ENCODE data around the gene SHQ1. TPM values are rescaled to one million over a fixed set of nuclear protein-coding genes. Genes with fewer than 3 reads are reported as not detected.

SHQ1 gene
- total and polyA plus RNA-seq, 9 of the 15 experiments (the other 6 are each of a cell fraction or from before 2014, with no cell fraction given) = 9.2 to 25.0 (median 14.1) TPM

- no TSS peak for BruUV-seq (replicated peaks)
- Histone ChIP-seq H2AFZ (ENCODE audit: low read depth, low read length) (no peak overlapping the region), H3K27me3 (ENCODE audit: control insufficient read depth in 2 of 2, insufficient read depth in 2 of 2, low read length in 2 of 2) (no peaks in the 10 kb centered on the region), H3K79me2 (ENCODE audit: control insufficient read depth, insufficient read depth, low read length) (no peaks in the 10 kb centered on the region), H3K9me3 (replicated peaks; ENCODE audit: control insufficient read depth, insufficient read depth, low read depth, low read length) (no peaks in the 10 kb centered on the region), H3K36me3 (ENCODE audit: control insufficient read depth, insufficient read depth, low read length) (no peaks in the 10 kb centered on the region; the same call in 2 of the 3 replicates), H3K4me2 (ENCODE audit: insufficient read depth, low read length) (no peak overlapping the region), H3K27ac (ENCODE audit: extremely low read depth, low read depth, low read length) (no peak overlapping the region), H3K9me1 (ENCODE audit: control insufficient read depth, insufficient read depth, low read length) (no peaks in the 10 kb centered on the region), H3K4me3 (no peak overlapping the region), H3K4me1 (replicated peaks in 1 of 2; ENCODE audit: control insufficient read depth in 2 of 2, insufficient read depth in 2 of 2, low read length in 2 of 2) (peaks cover 3 to 23% of the 10 kb centered on the region in 2 experiments; a peak in 4 of 5 replicates), H3K9ac (ENCODE audit: insufficient read depth in 1 of 2, low read depth in 2 of 2, low read length in 2 of 2) (no peak overlapping the region), H4K20me1 (replicated peaks; ENCODE audit: control insufficient read depth, insufficient read depth, low read length) (no peaks in the 10 kb centered on the region; the same call in 1 of the 2 replicates)
- FAIRE-seq (no peak), ATAC-seq (no peak), DNase-seq (ENCODE audit: extremely low read depth in 1 of 4, low spot score in 3 of 4) (no peak)
- POLR2A ChIA-PET = interaction anchor here (1.7 kb wide), 1 partner anchor 8 kb away, joined by 6 read pairs; no protein-coding TSS in a partner anchor
- WGBS (ENCODE audit: insufficient coverage, low coverage, missing lambda C conversion rate) = 67% methylated on average over 11 of the region's 11 CpGs
- CTCF ChIA-PET (ENCODE audit: low intra/inter-chr PET ratio) = no interaction called here
- intact Hi-C loops (cut with micrococcal nuclease) (no loop called here), in situ Hi-C loops (cut with MboI) (no loop called here)
- TF ChIP-seq PTRF (tag; IDR thresholded peaks at IDR 0.05) (no peak), TOE1 (IDR thresholded peaks at IDR 0.05; ENCODE audit: borderline replicate concordance) (no peak), TOE1 (CRISPR knock-in tag; IDR thresholded peaks at IDR 0.05; ENCODE audit: borderline replicate concordance, low read depth) (no peak), PHTF2 (CRISPR knock-in tag; IDR thresholded peaks at IDR 0.05) (no peak), THRA (IDR thresholded peaks at IDR 0.05) (no peak), RBBP5 (IDR thresholded peaks at IDR 0.05; ENCODE audit: borderline replicate concordance, insufficient read depth, low read length, poor library complexity, severe bottlenecking) (no peak), ATF4 (CRISPR knock-in tag; IDR thresholded peaks at IDR 0.05) (no peak), EWSR1 (IDR thresholded peaks at IDR 0.05; ENCODE audit: borderline replicate concordance, low read depth, partially characterized antibody) (no peak), SMAD1 (IDR thresholded peaks at IDR 0.05; ENCODE audit: low read depth, low read length, partially characterized antibody) (no peak), ZBTB33 (CRISPR knock-in tag; IDR thresholded peaks at IDR 0.05) (no peak), ETV6 (IDR thresholded peaks at IDR 0.05; ENCODE audit: borderline replicate concordance in 1 of 2, low read depth in 2 of 2, low read length in 1 of 2) (no peak), ETV6 (CRISPR knock-in tag; IDR thresholded peaks at IDR 0.05; ENCODE audit: borderline replicate concordance) (no peak), E4F1 (CRISPR knock-in tag; IDR thresholded peaks at IDR 0.05; ENCODE audit: borderline replicate concordance) (no peak)
Measured at GRCh38 chr3:72746430-72747411, 101.5 kb downstream of the SHQ1 start.
